LoVo (cell line): Measurements from ENCODE around the gene UBR7.
"Not testable (repeated sequence)": the region's sequence is repeated elsewhere in the genome, so short reads cannot be mapped to it uniquely, and the experiment has no call there.

ENCODE experiments used
- DNase-seq: peaks from one replicate; pipeline ENCODE4 v3.0.0-alpha.2; 2016; ENCODE audit warnings: low spot score

Gene UBR7

GRCh38 chr14:93206793-93207467, at the start of gene UBR7, which contains the start of gene GON7:
UBR7 (plus strand) TSS chr14:93207256; CDS start chr14:93207292, 36 bp downstream.
GON7 (minus strand) TSS chr14:93207065; CDS start chr14:93207037, 28 bp downstream.
- DNase-seq, result peak; percentile 97

- not testable (repeated sequence) for DNase-seq
These were observed 48.7 kb upstream of the UBR7 start for GRCh38 chr14:93158349-93158748.

- not testable (repeated sequence) for DNase-seq
These were observed 47.3 kb upstream of the UBR7 start for GRCh38 chr14:93159625-93160352.

- no peak for DNase-seq
These were observed 46.7 kb upstream of the UBR7 start for GRCh38 chr14:93160353-93160801.

- DNase-seq, result no peak
These were observed 45.6 kb upstream of the UBR7 start for GRCh38 chr14:93161411-93161940.

- DNase-seq, result no peak
These were observed 43.5 kb upstream of the UBR7 start for GRCh38 chr14:93163564-93163963.

- not testable (repeated sequence) for DNase-seq
These were observed 41.5 kb upstream of the UBR7 start for GRCh38 chr14:93165271-93166265.

GRCh38 chr14:93168610-93169009, 38.4 kb upstream of the UBR7 start:
- not testable (repeated sequence) for DNase-seq

GRCh38 chr14:93169619-93170018, 37.4 kb upstream of the UBR7 start:
- not testable (repeated sequence) for DNase-seq

- not testable (repeated sequence) for DNase-seq
These were observed 36.9 kb upstream of the UBR7 start for GRCh38 chr14:93170141-93170540.

GRCh38 chr14:93171376-93171775, 35.7 kb upstream of the UBR7 start:
- DNase-seq, result no peak

GRCh38 chr14:93173943-93174395, 33.1 kb upstream of the UBR7 start:
- no peak for DNase-seq

GRCh38 chr14:93174731-93175130, 32.3 kb upstream of the UBR7 start:
- DNase-seq, result not testable (repeated sequence)

GRCh38 chr14:93175492-93175891, 31.6 kb upstream of the UBR7 start:
- DNase-seq, result no peak

- no peak for DNase-seq
These were observed 23.3 kb upstream of the UBR7 start for GRCh38 chr14:93183596-93184317.

- DNase-seq, result peak; percentile 87
These were observed 22.4 kb upstream of the UBR7 start, which contains the start of the genes LYSET and MOAP1 for GRCh38 chr14:93184391-93185348. LYSET (plus strand) TSS chr14:93185317; CDS start chr14:93185406, 89 bp downstream. MOAP1 (minus strand) TSS chr14:93184897; CDS start chr14:93184242, 655 bp downstream.

- DNase-seq, result no peak
These were observed 21.7 kb upstream of the UBR7 start for GRCh38 chr14:93185349-93185720.

GRCh38 chr14:93186466-93186865, 20.6 kb upstream of the UBR7 start:
- no peak for DNase-seq

GRCh38 chr14:93186956-93187355, 20.1 kb upstream of the UBR7 start:
- DNase-seq, result no peak
